HEK293 (cell line): Measurements from ENCODE around the gene KMO.

Experiments
- ATF2 ChIP-seq: fragments of 450-650 bp; formaldehyde crosslinking; IDR thresholded peaks from 2 replicates; pipeline ENCODE4 v1.5.1; 2016; ENCODE audit warnings: missing biosample characterization, missing genetic modification characterization, low read depth
- OSR2 ChIP-seq: fragments of 450-650 bp; formaldehyde crosslinking; IDR thresholded peaks from 2 replicates; pipeline ENCODE4 v1.5.1; 2016; ENCODE audit warnings: missing biosample characterization, missing genetic modification characterization
- ZBTB7A ChIP-seq: fragments of 450-650 bp; formaldehyde crosslinking; IDR thresholded peaks from 2 replicates; pipeline ENCODE4 v1.5.1; 2016; ENCODE audit warnings: low read depth, missing biosample characterization, missing genetic modification characterization
- ZEB2 ChIP-seq: fragments of 450-650 bp; formaldehyde crosslinking; IDR thresholded peaks from 2 replicates; pipeline ENCODE4 v1.5.1; 2016; ENCODE audit warnings: missing biosample characterization, missing genetic modification characterization
- ZNF121 ChIP-seq: fragments of 450-650 bp; formaldehyde crosslinking; IDR thresholded peaks from 2 replicates; pipeline ENCODE4 v1.5.1; 2016; ENCODE audit warnings: missing biosample characterization, missing genetic modification characterization
- ZNF211 ChIP-seq: fragments of 450-650 bp; formaldehyde crosslinking; IDR thresholded peaks from 2 replicates; pipeline ENCODE4 v1.5.1; 2016; ENCODE audit warnings: low read depth, missing biosample characterization, missing genetic modification characterization
- ZNF549 ChIP-seq: fragments of 450-650 bp; IDR thresholded peaks from 2 replicates; pipeline ENCODE4 v1.5.1; 2018; ENCODE audit warnings: missing biosample characterization, missing genetic modification characterization, mild to moderate bottlenecking, inconsistent platforms, moderate library complexity
- TF ChIP-seq, protein P1 (sequence below): fragments of 450-650 bp; formaldehyde crosslinking; IDR thresholded peaks from 2 replicates; pipeline ENCODE4 v1.5.1; 2016; ENCODE audit warnings: missing biosample characterization, missing genetic modification characterization
- TF ChIP-seq, protein P2 (sequence below): fragments of 450-650 bp; formaldehyde crosslinking; IDR thresholded peaks from 2 replicates; pipeline ENCODE4 v1.5.1; 2016; ENCODE audit warnings: missing biosample characterization, missing genetic modification characterization

GRCh38 chr1:241630005-241630404 is 97.8 kb downstream of the KMO start:
- no peak for TF ChIP-seq ZEB2 (tag by site-specific recombination)
- TF ChIP-seq, protein P1, sequence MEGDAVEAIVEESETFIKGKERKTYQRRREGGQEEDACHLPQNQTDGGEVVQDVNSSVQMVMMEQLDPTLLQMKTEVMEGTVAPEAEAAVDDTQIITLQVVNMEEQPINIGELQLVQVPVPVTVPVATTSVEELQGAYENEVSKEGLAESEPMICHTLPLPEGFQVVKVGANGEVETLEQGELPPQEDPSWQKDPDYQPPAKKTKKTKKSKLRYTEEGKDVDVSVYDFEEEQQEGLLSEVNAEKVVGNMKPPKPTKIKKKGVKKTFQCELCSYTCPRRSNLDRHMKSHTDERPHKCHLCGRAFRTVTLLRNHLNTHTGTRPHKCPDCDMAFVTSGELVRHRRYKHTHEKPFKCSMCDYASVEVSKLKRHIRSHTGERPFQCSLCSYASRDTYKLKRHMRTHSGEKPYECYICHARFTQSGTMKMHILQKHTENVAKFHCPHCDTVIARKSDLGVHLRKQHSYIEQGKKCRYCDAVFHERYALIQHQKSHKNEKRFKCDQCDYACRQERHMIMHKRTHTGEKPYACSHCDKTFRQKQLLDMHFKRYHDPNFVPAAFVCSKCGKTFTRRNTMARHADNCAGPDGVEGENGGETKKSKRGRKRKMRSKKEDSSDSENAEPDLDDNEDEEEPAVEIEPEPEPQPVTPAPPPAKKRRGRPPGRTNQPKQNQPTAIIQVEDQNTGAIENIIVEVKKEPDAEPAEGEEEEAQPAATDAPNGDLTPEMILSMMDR (tag by site-specific recombination) = no peak
- TF ChIP-seq ATF2 (tag by site-specific recombination) = no peak
- TF ChIP-seq ZBTB7A (tag by site-specific recombination) = no peak
- no peak for TF ChIP-seq ZNF549 (tag by site-specific recombination)
- no peak for TF ChIP-seq ZNF211 (tag by site-specific recombination)
- no peak for TF ChIP-seq OSR2
- TF ChIP-seq ZNF121 (tag by site-specific recombination) = no peak
- TF ChIP-seq, protein P2, sequence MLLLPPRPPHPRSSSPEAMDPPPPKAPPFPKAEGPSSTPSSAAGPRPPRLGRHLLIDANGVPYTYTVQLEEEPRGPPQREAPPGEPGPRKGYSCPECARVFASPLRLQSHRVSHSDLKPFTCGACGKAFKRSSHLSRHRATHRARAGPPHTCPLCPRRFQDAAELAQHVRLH = no peak
